Keratinocyte (primary cell): ENCODE data around the gene HOXC9. TPM values are rescaled to one million over a fixed set of nuclear protein-coding genes. Genes with fewer than 3 reads are reported as not detected.

Source experiments
- DNase-seq: peaks from one replicate; pipeline ENCODE4 v3.0.0-alpha.2; 2011; ENCODE audit warnings: low read depth, missing footprints, low spot score
- FAIRE-seq: peaks from 2 replicates; lab custom pipeline; 2011; peaks lifted over from hg19 to GRCh38; lab: Jason Lieb, UNC
- H2AFZ ChIP-seq: 2 replicates; pipeline ENCODE4 v1.6.0; 2012; ENCODE audit warnings: low read length, control low read depth, inconsistent platforms; ENCODE audit not compliant: control insufficient read depth
- H3K27ac ChIP-seq: 2 replicates; pipeline ENCODE4 v1.5.1; 2011; ENCODE audit warnings: low read length; ENCODE audit not compliant: control insufficient read depth, insufficient read depth
- H3K27me3 ChIP-seq: 3 replicates; pipeline ENCODE4 v1.6.0; 2011; ENCODE audit warnings: low read length; ENCODE audit not compliant: control insufficient read depth, insufficient read depth; ENCODE audit errors: extremely low read depth
- H3K36me3 ChIP-seq, 2 experiments: 2 replicates in 1 of 2; 3 replicates in 1 of 2; pipeline ENCODE4 v1.5.1; 2011; ENCODE audit warnings: low read length in 2 of 2, mild to moderate bottlenecking in 1 of 2; ENCODE audit not compliant: control insufficient read depth in 2 of 2, insufficient read depth in 2 of 2; ENCODE audit errors: extremely low read depth in 1 of 2
- H3K4me1 ChIP-seq: 3 replicates; pipeline ENCODE4 v1.5.1; 2011; ENCODE audit warnings: low read length; ENCODE audit not compliant: control insufficient read depth, insufficient read depth; ENCODE audit errors: extremely low read depth
- H3K4me2 ChIP-seq: 3 replicates; pipeline ENCODE4 v1.6.0; 2011; ENCODE audit warnings: low read depth, low read length; ENCODE audit not compliant: control insufficient read depth, insufficient read depth; ENCODE audit errors: extremely low read depth
- H3K4me3 ChIP-seq, 3 experiments: fragments of 200-600 bp in 1 of 3; sonication (generic) in 1 of 3; 2 replicates in 2 of 3; 3 replicates in 1 of 3; pipeline ENCODE4 v1.5.1; 2011 to 2016; ENCODE audit warnings: low read length in 3 of 3, mild to moderate bottlenecking in 3 of 3, control low read depth in 2 of 3, inconsistent platforms in 1 of 3, low read depth in 1 of 3, mixed read lengths in 1 of 3, mixed run types in 1 of 3, moderate library complexity in 1 of 3; ENCODE audit not compliant: control insufficient read depth in 2 of 3, insufficient read depth in 2 of 3; ENCODE audit errors: extremely low read depth in 1 of 3
- H3K79me2 ChIP-seq: 2 replicates; pipeline ENCODE4 v1.6.0; 2012; ENCODE audit warnings: low read length; ENCODE audit not compliant: control insufficient read depth, insufficient read depth
- H3K9ac ChIP-seq: 3 replicates; pipeline ENCODE4 v1.6.0; 2011; ENCODE audit warnings: low read length; ENCODE audit not compliant: control insufficient read depth, insufficient read depth; ENCODE audit errors: extremely low read depth
- H3K9me1 ChIP-seq: 3 replicates; pipeline ENCODE4 v1.6.0; 2011; ENCODE audit warnings: low read length; ENCODE audit not compliant: control insufficient read depth, insufficient read depth; ENCODE audit errors: extremely low read depth
- H3K9me3 ChIP-seq: 2 replicates; pipeline ENCODE4 v1.5.1; 2012; ENCODE audit warnings: low read depth, low read length; ENCODE audit not compliant: control insufficient read depth
- H4K20me1 ChIP-seq: 3 replicates; pipeline ENCODE4 v1.6.0; 2011; ENCODE audit warnings: low read length; ENCODE audit not compliant: control insufficient read depth, insufficient read depth; ENCODE audit errors: extremely low read depth
- CTCF ChIP-seq, 3 experiments: IDR thresholded peaks in 1 of 3; conservative IDR thresholded peaks in 1 of 3; optimal IDR thresholded peaks in 1 of 3; 2 replicates in 2 of 3; 3 replicates in 1 of 3; pipeline versions ENCODE3 to v1.5.1; 2011; ENCODE audit warnings: low read length in 3 of 3, mild to moderate bottlenecking in 3 of 3, moderate library complexity in 2 of 3, control low read depth in 1 of 3, inconsistent platforms in 1 of 3; ENCODE audit not compliant: insufficient read depth in 2 of 3; ENCODE audit errors: extremely low read depth in 1 of 3
- EZH2 ChIP-seq: IDR thresholded peaks from one replicate; pipeline ENCODE4 v1.6.1; 2012; ENCODE audit warnings: inconsistent platforms, mild to moderate bottlenecking, low read length, moderate library complexity
- dilution Hi-C: fragments of 300-500 bp; cut with MboI; formaldehyde crosslinking; loops from one replicate; pipeline ENCODE4 v1.7.0; 2020; ENCODE audit warnings: low sequenced_read_pairs; ENCODE audit not compliant: extremely low pct_ligation_motif_present
- polyA plus RNA-seq, 5 experiments: library from polyadenylated mRNA; depleted of rRNA in 3 of 5; stranded (reverse) in 3 of 5; stranded (forward) in 1 of 5; unstranded in 1 of 5; fragments of >200 nt; gene quantifications; 1 replicate in 1 of 5; 2 replicates in 3 of 5; 3 replicates in 1 of 5; pipeline versions ENCODE4 v1.2.1 to v1.2.3, GENCODE V29; 2011 to 2012; ENCODE audit warnings: missing spikeins in 2 of 5, low read depth in 1 of 5, low replicate concordance in 1 of 5

Gene HOXC9
- polyA plus RNA-seq, 1 donor (not counting 4 experiments of a cell fraction or from before 2014, with no cell fraction given): 1.8 TPM

GRCh38 chr12:53964315-53964713 lies 35.6 kb upstream of the HOXC9 start:
- peaks cover 0 to 2% of the 10 kb centered on the region in 2 experiments for H3K36me3 ChIP-seq
- H3K27me3 ChIP-seq: peaks cover 17% of the 10 kb centered on the region
- dilution Hi-C loops: no loop called here
- H3K79me2 ChIP-seq: no peaks in the 10 kb centered on the region
- H3K9me1 ChIP-seq: no peaks in the 10 kb centered on the region
- H2AFZ ChIP-seq: no peak overlapping the region
- H3K9ac ChIP-seq: no peak overlapping the region
- H3K4me1 ChIP-seq: peaks cover 3% of the 10 kb centered on the region
- no peak overlapping the region for H3K4me3 ChIP-seq
- no peak overlapping the region for H3K4me2 ChIP-seq
- H3K27ac ChIP-seq: no peak overlapping the region
- TF ChIP-seq CTCF (optimal IDR thresholded peaks at IDR 0.05 in 1 of 3, IDR thresholded peaks at IDR 0.05 in 1 of 3, conservative IDR thresholded peaks at IDR 0.05 in 1 of 3; ENCODE audit: extremely low read depth in 1 of 3, insufficient read depth in 2 of 3, low read length in 3 of 3) (no peak), EZH2 (no peak)
- H3K9me3 ChIP-seq: no peaks in the 10 kb centered on the region
- H4K20me1 ChIP-seq: no peaks in the 10 kb centered on the region
- no peak for DNase-seq
- FAIRE-seq: no peak

DNA sequence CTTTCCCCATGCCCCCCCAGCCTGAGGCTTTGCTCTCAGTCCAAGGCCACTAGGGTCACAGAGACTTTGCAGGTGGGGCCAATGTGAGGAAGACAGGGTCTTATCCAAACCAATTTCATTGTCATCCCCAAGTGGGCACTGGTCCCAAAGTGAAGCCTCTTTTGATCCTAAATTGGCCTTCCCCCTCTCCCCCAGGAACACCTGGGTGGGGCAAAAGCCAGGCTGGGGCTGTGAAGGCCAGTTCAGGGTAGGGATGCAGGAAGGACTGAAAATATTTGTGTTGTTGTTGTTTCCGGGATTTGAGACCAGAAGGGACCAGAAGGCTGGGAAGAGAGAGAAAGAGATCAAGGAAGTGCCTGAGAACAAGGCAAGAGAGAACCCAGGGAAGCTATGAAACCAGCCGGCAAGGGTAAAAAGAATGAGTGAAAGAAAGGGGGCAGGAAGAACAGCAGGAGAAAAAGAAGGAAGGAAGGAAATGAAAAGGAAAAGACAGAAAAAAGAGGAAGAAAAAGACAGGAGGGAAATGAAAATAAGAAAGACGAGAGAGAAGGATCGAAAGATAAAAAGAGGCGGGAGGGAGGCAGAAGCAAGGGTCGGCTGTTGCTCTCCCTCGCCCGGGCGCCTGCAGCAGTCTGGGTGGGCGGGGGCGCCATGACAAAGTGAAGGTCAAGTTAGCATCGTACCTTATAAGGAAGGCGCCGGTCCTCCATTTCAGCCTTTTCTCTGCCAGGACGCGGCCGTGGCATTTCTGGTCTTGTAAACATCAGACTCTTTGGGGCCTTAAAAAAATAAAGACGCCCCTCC lies 34.5 kb upstream of the HOXC9 start:
- no peak for FAIRE-seq
- TF ChIP-seq EZH2 (no peak), CTCF (optimal IDR thresholded peaks at IDR 0.05 in 1 of 3, IDR thresholded peaks at IDR 0.05 in 1 of 3, conservative IDR thresholded peaks at IDR 0.05 in 1 of 3; ENCODE audit: extremely low read depth in 1 of 3, insufficient read depth in 2 of 3, low read length in 3 of 3) (no peak)
- Histone ChIP-seq H3K27me3 (peaks cover 12% of the 10 kb centered on the region), H3K27ac (no peak overlapping the region), H3K4me3 (no peak overlapping the region), H3K36me3 (peaks cover 0 to 2% of the 10 kb centered on the region in 2 experiments), H3K9ac (no peak overlapping the region), H3K4me2 (no peak overlapping the region), H3K4me1 (peaks cover 3% of the 10 kb centered on the region), H3K9me1 (no peaks in the 10 kb centered on the region), H2AFZ (no peak overlapping the region), H4K20me1 (no peaks in the 10 kb centered on the region), H3K9me3 (no peaks in the 10 kb centered on the region), H3K79me2 (no peaks in the 10 kb centered on the region)
- no peak for DNase-seq
- dilution Hi-C loops: no loop called here
